Osteoblast (primary cell): ENCODE measurements around the gene OR7A17. TPM values are rescaled to one million over a fixed set of nuclear protein-coding genes. Genes with fewer than 3 reads are reported as not detected.

Experiments used
- DNase-seq: peaks from one replicate; pipeline ENCODE4 v3.0.0; 2011; ENCODE audit warnings: low spot score, mixed read lengths; ENCODE audit not compliant: insufficient read length; ENCODE audit errors: missing footprints
- H2AFZ ChIP-seq: 2 replicates; pipeline ENCODE4 v1.6.0; 2011; ENCODE audit warnings: mild to moderate bottlenecking, low read length
- H3K27ac ChIP-seq: 2 replicates; pipeline ENCODE4 v1.5.1; 2011; ENCODE audit warnings: mild to moderate bottlenecking, low read depth, low read length, moderate library complexity
- H3K27me3 ChIP-seq: 2 replicates; pipeline ENCODE4 v1.6.0; 2012; ENCODE audit warnings: mild to moderate bottlenecking, control low read depth, inconsistent platforms, low read length, moderate library complexity; ENCODE audit not compliant: insufficient read depth
- H3K36me3 ChIP-seq: 2 replicates; pipeline ENCODE4 v1.5.1; 2011; ENCODE audit warnings: mild to moderate bottlenecking, low read length, control low read depth, moderate library complexity; ENCODE audit not compliant: insufficient read depth
- H3K4me1 ChIP-seq: 2 replicates; pipeline ENCODE4 v1.5.1; 2011; ENCODE audit warnings: mild to moderate bottlenecking, low read length, control low read depth, moderate library complexity; ENCODE audit not compliant: insufficient read depth
- H3K4me2 ChIP-seq: 2 replicates; pipeline ENCODE4 v1.6.0; 2011; ENCODE audit warnings: mild to moderate bottlenecking, low read length; ENCODE audit not compliant: insufficient read depth
- H3K4me3 ChIP-seq: fragments of 200-600 bp; sonication (generic); 3 replicates; pipeline ENCODE4 v1.5.1; 2012; ENCODE audit warnings: mild to moderate bottlenecking, low read length, inconsistent platforms; ENCODE audit not compliant: insufficient read depth
- H3K79me2 ChIP-seq: 2 replicates; pipeline ENCODE4 v1.6.0; 2012; ENCODE audit warnings: mild to moderate bottlenecking, low read length, control low read depth, inconsistent platforms; ENCODE audit not compliant: insufficient read depth
- H3K9me3 ChIP-seq: 2 replicates; pipeline ENCODE4 v1.5.1; 2011; ENCODE audit warnings: low read depth, low read length, control low read depth
- H4K20me1 ChIP-seq: 2 replicates; pipeline ENCODE4 v1.6.0; 2012; ENCODE audit warnings: mild to moderate bottlenecking, low read length, control low read depth; ENCODE audit not compliant: insufficient read depth
- CTCF ChIP-seq: IDR thresholded peaks from 2 replicates; pipeline ENCODE4 v1.5.1; 2011; ENCODE audit warnings: mild to moderate bottlenecking, low read depth, low read length, moderate library complexity; ENCODE audit errors: extremely low read depth
- total RNA-seq: library from RNA; depleted of rRNA; stranded (reverse); fragments of >200 nt; gene quantifications from 2 replicates; pipeline ENCODE4 v1.2.3, GENCODE V29; 2012

OR7A17 gene
- total RNA-seq, 1 donor: not detected

- Histone ChIP-seq H3K27me3 (no peaks in the 10 kb centered on the region), H3K4me1 (no peaks in the 10 kb centered on the region), H3K79me2 (no peaks in the 10 kb centered on the region), H3K4me2 (no peak overlapping the region), H3K4me3 (no peak overlapping the region), H3K9me3 (no peaks in the 10 kb centered on the region), H2AFZ (no peak overlapping the region), H3K27ac (no peak overlapping the region), H4K20me1 (no peaks in the 10 kb centered on the region), H3K36me3 (no peaks in the 10 kb centered on the region)
- DNase-seq: no peak
- no peak for TF ChIP-seq CTCF
These were observed 20.8 kb upstream of the OR7A17 start for GRCh38 chr19:14906711-14907110.

DNA sequence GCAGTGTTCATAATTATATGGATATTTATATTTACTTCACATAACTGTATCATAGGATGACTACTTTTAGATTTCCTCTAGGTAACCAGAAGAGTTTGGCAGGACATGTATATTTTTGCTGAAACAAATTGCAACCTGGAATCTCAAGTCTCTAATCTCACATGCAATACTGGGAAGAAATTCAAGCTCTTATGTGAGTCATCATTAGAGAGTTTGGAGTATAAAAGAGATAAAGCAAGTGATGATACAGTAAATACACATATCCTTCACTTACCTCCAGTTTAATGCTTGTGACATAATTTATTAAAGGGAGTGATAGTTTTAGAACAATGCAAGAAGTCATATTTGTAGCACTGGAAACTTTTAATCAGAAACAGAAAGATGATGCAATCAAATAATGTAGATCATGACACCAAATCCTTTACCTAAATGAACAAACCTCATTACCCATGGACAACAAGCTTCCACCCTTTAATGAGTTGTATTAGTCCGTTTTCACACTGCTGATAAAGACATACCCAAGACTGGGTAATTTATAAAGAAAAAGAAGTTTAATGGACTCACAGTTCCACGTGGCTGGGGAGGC, 15.8 kb upstream of the OR7A17 start:
- Histone ChIP-seq H3K79me2 (no peaks in the 10 kb centered on the region), H3K4me2 (no peak overlapping the region), H3K36me3 (no peaks in the 10 kb centered on the region), H3K4me1 (no peaks in the 10 kb centered on the region), H4K20me1 (no peaks in the 10 kb centered on the region), H3K27me3 (no peaks in the 10 kb centered on the region), H3K9me3 (no peaks in the 10 kb centered on the region), H2AFZ (no peak overlapping the region), H3K27ac (no peak overlapping the region), H3K4me3 (no peak overlapping the region)
- no peak for TF ChIP-seq CTCF
- DNase-seq: no peak

GRCh38 chr19:14890643-14891379, 4.9 kb upstream of the OR7A17 start:
- H3K4me3 ChIP-seq: no peak overlapping the region
- no peak for DNase-seq

More at GRCh38 chr19:14890643-14891379, 4.9 kb upstream of the OR7A17 start:
- Histone ChIP-seq H3K4me2 (no peak overlapping the region), H3K4me1 (peaks cover 5% of the 10 kb centered on the region), H3K79me2 (no peaks in the 10 kb centered on the region), H3K27me3 (no peaks in the 10 kb centered on the region), H4K20me1 (no peaks in the 10 kb centered on the region), H2AFZ (no peak overlapping the region), H3K9me3 (no peaks in the 10 kb centered on the region), H3K27ac (no peak overlapping the region), H3K36me3 (no peaks in the 10 kb centered on the region)
- no peak for TF ChIP-seq CTCF
